ENCODE data around the gene ZNF552. TPM values are rescaled to one million over a fixed set of nuclear protein-coding genes. Genes with fewer than 3 reads are reported as not detected.

The ZNF552 gene
- total and polyA plus RNA-seq, 2 of the 4 experiments (the other 2 are of a cell fraction): 2.8 to 4.7 TPM

DNA sequence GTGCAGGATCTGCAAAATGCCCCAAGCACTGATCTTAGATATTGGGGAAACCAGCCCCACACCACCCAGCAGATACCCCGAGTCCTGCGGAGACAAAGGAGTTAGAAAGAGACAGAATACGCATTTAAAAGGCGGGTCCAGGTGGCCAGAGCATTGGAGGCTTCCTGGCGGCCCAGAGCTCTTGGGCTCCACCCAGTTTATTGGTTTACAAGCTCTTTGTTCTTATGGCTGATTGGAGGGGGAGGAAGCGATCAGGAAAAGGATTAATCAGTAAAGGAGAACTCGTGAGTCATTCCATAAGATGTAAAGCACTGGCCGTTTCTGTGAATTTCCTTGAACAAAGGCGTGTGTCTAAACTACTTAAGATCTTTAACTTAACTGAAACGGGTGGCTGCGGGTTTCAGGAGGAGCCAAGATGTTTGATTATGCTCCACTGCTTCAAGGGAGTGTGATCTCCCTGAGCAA is 35.9 kb upstream of the ZNF552 start:
- CTCF ChIA-PET: no interaction called here
- H2AK5ac ChIP-seq (ENCODE audit: low read depth, low read length): peak overlapping the region; percentile 32
- H3K4me2 ChIP-seq (ENCODE audit: low read depth, low read length): peak overlapping the region; percentile 89
- POLR2A ChIA-PET (ENCODE audit: unreplicated experiment): interaction anchor here (0.6 kb wide), 1 partner anchor 57 kb away, joined by 3 read pairs; no protein-coding TSS in a partner anchor
- WGBS, 2 experiments (ENCODE audit: extremely low coverage in 2 of 2, insufficient read length in 1 of 2): no CpG with 5 or more reads among the region's 11 CpGs
- intact Hi-C loops (cut with micrococcal nuclease) (no loop called here), in situ Hi-C loops (cut with MboI; ENCODE audit: low sequenced_read_pairs) (no loop called here), dilution Hi-C loops (cut with HindIII; ENCODE audit: low sequenced_read_pairs, unreplicated experiment) (no loop called here)
- no peaks in the 10 kb centered on the region for H3K9me1 ChIP-seq (ENCODE audit: insufficient read depth, low read length)
- peaks cover 20% of the 10 kb centered on the region for H4K20me1 ChIP-seq (ENCODE audit: insufficient read depth, low read length)
- H2BK5ac ChIP-seq (ENCODE audit: low read depth, low read length, poor library complexity, severe bottlenecking): no peak overlapping the region
- peak overlapping the region; percentile 22 to 54; a peak in 1 of 4 replicates for H4K8ac ChIP-seq (ENCODE audit: low read depth in 2 of 2, low read length in 2 of 2)
- H2BK20ac ChIP-seq (ENCODE audit: low read depth, low read length): no peak overlapping the region
- no peak overlapping the region for H4K5ac ChIP-seq (ENCODE audit: low read depth, low read length)
- H2AFZ ChIP-seq (replicated peaks; ENCODE audit: low read length, poor library complexity): no peak overlapping the region
- 0 out of 2 replicates have a peak, but pooled peaks cover 1% of the 10 kb centered on the region for H3K4me1 ChIP-seq (ENCODE audit: control insufficient read depth, insufficient read depth, low read length)
- no peaks in the 10 kb centered on the region for H3K27me3 ChIP-seq (ENCODE audit: control insufficient read depth, insufficient read depth, low read length)
- H2BK120ac ChIP-seq (ENCODE audit: low read depth, low read length): no peak overlapping the region
- H3K4ac ChIP-seq (ENCODE audit: low read depth, low read length): peak overlapping the region; percentile 86; the same call in 1 of the 2 replicates
- H3K9me3 ChIP-seq (ENCODE audit: control insufficient read depth, insufficient read depth, low read length): no peaks in the 10 kb centered on the region
- TF ChIP-seq SMC3 (IDR thresholded peaks at IDR 0.05; ENCODE audit: low read depth, low read length) (no peak), MXI1 (IDR thresholded peaks at IDR 0.05; ENCODE audit: borderline replicate concordance, low read depth, low read length) (0 out of 2 replicates have a peak, but pooled peaks have one; percentile 8), BHLHE40 (IDR thresholded peaks at IDR 0.05; ENCODE audit: low read depth, low read length) (no peak)
- TF ChIP-seq, protein P1, sequence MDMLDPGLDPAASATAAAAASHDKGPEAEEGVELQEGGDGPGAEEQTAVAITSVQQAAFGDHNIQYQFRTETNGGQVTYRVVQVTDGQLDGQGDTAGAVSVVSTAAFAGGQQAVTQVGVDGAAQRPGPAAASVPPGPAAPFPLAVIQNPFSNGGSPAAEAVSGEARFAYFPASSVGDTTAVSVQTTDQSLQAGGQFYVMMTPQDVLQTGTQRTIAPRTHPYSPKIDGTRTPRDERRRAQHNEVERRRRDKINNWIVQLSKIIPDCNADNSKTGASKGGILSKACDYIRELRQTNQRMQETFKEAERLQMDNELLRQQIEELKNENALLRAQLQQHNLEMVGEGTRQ (IDR thresholded peaks at IDR 0.05; ENCODE audit: low read depth, low read length): no peak
- TF ChIP-seq, protein P2, sequence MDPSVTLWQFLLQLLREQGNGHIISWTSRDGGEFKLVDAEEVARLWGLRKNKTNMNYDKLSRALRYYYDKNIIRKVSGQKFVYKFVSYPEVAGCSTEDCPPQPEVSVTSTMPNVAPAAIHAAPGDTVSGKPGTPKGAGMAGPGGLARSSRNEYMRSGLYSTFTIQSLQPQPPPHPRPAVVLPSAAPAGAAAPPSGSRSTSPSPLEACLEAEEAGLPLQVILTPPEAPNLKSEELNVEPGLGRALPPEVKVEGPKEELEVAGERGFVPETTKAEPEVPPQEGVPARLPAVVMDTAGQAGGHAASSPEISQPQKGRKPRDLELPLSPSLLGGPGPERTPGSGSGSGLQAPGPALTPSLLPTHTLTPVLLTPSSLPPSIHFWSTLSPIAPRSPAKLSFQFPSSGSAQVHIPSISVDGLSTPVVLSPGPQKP (IDR thresholded peaks at IDR 0.05; ENCODE audit: borderline replicate concordance, low read depth, low read length): no peak
- peaks cover 21% of the 10 kb centered on the region for H3K36me3 ChIP-seq (ENCODE audit: control insufficient read depth, insufficient read depth, low read length)
- H3K27ac ChIP-seq (ENCODE audit: insufficient read depth, low read length): peak overlapping the region; percentile 64; the same call in 1 of the 2 replicates
- H3K56ac ChIP-seq (ENCODE audit: extremely low read depth, insufficient read depth, low read length): no peak overlapping the region
- no peak overlapping the region for H3K18ac ChIP-seq (ENCODE audit: low read depth, low read length)
- peak overlapping the region; percentile 56; the same call in 1 of the 2 replicates for H4K91ac ChIP-seq (ENCODE audit: insufficient read depth, low read depth, low read length)
- BruUV-seq (replicated peaks): no TSS peak
- H3K23ac ChIP-seq (ENCODE audit: low read depth, low read length): peak overlapping the region; percentile 86
- H3K4me3 ChIP-seq (ENCODE audit: insufficient read depth, low read depth, low read length): peak overlapping the region; percentile 79
- peak overlapping the region; percentile 81; the same call in 1 of the 2 replicates for H3K14ac ChIP-seq (replicated peaks; ENCODE audit: low read depth, low read length)
- H3K9ac ChIP-seq (ENCODE audit: low read depth, low read length): peak overlapping the region; percentile 83
- H2AK9ac ChIP-seq (replicated peaks; ENCODE audit: low read depth, low read length, poor library complexity): peak overlapping the region; percentile 81
- no peak for ATAC-seq (ENCODE audit: low read depth)
- DNase-seq: peak; percentile 31
- H2BK15ac ChIP-seq (ENCODE audit: low read depth, low read length): no peak overlapping the region
- H3K79me1 ChIP-seq (ENCODE audit: low read depth in 1 of 2, low read length in 2 of 2): peaks cover 12 to 60% of the 10 kb centered on the region in 2 experiments

Data from IMR-90 (cell line).